Activated naive CD4-positive, alpha-beta T cell treated with anti-CD3 and anti-CD28 coated beads, Interleukin-2, amount 10 ng/mL, durations not matched to agents 7 days and 5 days (primary cell): ENCODE data around the gene SLC10A7.

Experiments used
- CTCF ChIA-PET: fragments of 350-600 bp; sonication (Branson Sonifier 250); formaldehyde crosslinking; loops from one replicate; lab custom pipeline; 2021; ENCODE audit warnings: antibody characterized with exemption; lab: Charles Lee
- DNase-seq: peaks from one replicate; pipeline ENCODE4 v3.0.0-alpha.2; 2020
- H3K27ac Mint-ChIP-seq: one replicate; pipeline ENCODE4 v1.8.0; 2021; ENCODE audit warnings: mild to moderate bottlenecking, moderate library complexity, mixed read lengths
- H3K27me3 Mint-ChIP-seq: one replicate; pipeline ENCODE4 v1.8.0; 2021; ENCODE audit warnings: mild to moderate bottlenecking, mixed read lengths
- H3K36me3 Mint-ChIP-seq: one replicate; pipeline ENCODE4 v1.8.0; 2021; ENCODE audit warnings: mixed read lengths
- H3K4me1 Mint-ChIP-seq: one replicate; pipeline ENCODE4 v1.8.0; 2021; ENCODE audit warnings: mixed read lengths
- H3K4me3 Mint-ChIP-seq: one replicate; pipeline ENCODE4 v1.8.0; 2021; ENCODE audit warnings: mild to moderate bottlenecking, moderate library complexity, mixed read lengths
- H3K9me3 Mint-ChIP-seq: one replicate; pipeline ENCODE4 v1.8.0; 2021; ENCODE audit warnings: mixed read lengths

SLC10A7 gene

DNA sequence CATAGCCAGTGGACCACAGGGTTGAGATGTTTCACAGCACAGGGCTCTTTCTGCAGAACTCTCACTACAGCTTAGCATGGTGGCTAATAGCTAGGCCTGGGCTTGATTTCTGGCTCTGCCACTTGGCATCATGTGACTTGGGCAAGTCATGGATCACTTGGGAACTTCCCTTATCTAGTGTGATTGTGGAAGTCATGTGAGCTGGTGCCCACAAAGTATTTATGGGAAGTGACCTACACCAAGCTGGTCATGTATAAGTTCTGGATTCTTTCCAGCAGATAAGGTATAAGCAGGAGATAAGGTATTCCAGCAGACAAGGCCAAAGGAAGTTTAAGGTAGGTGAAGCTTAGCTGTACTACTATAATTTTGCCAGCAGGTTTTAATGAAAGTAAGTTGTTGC, 246.4 kb downstream of the SLC10A7 start:
- H3K4me3 Mint-ChIP-seq, result no peak overlapping the region
- no peaks in the 10 kb centered on the region for H3K27me3 Mint-ChIP-seq
- no peak for DNase-seq
- H3K36me3 Mint-ChIP-seq, result no peaks in the 10 kb centered on the region
- no peaks in the 10 kb centered on the region for H3K9me3 Mint-ChIP-seq
- no peak overlapping the region for H3K27ac Mint-ChIP-seq
- CTCF ChIA-PET, result interaction anchor here (1.8 kb wide), 1 partner anchor 15 kb away, joined by 5 read pairs; no protein-coding TSS in a partner anchor
- H3K4me1 Mint-ChIP-seq, result no peaks in the 10 kb centered on the region

DNA sequence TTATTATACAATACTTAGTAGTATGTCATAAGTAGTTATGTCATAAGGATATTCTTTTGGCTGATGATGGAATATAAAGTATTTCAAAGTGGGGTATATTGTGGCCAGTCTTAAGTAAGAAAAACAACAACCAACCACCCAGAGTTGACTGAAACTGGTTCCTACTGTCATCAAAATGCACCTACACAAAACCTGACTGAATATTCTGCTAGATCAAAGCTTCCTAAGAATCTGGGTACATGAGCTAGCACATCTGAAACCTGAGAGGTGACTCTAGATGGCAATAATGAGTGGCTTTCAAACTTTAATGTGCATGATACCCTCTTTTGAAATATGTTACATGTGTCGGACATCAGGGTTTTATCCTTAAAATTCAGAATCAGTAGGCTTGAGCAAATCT, 247.0 kb downstream of the SLC10A7 start:
- DNase-seq, result no peak
- Mint-ChIP-seq H3K27ac (no peak overlapping the region), H3K36me3 (no peaks in the 10 kb centered on the region), H3K9me3 (no peaks in the 10 kb centered on the region), H3K27me3 (no peaks in the 10 kb centered on the region), H3K4me1 (no peaks in the 10 kb centered on the region), H3K4me3 (no peak overlapping the region)
- CTCF ChIA-PET, result no interaction called here

DNA sequence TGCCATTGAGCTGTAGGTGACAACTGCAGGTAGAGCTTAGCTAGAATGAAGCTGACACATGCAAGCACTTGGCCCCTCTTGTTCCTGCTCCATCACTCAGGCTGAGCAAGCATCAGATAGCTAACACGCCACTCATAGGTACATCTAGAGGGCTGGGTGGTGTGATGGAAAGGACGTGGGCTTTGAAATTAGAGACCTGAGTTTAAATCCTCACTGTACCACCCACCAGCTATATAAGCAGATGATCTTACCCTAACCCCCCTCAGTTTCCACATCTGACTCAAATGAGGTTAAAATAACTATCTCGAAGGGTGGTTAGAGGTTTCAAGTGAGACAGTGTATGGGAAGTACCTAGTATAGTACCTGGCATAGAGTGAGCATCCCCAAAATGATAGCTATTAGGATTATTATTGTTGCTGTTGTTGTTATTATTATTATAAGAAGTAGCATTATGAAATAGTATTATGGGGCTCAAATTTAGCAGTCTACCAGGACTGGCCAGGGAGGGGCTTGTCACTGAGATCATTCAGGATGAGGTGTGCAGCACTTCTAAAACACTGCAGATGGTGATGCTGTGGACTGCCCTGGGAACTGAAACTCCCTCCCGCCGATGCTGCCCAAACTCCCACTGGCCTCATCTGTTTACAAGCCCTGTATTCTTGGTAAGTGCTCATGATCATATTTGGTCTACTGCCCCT, 248.4 kb downstream of the SLC10A7 start:
- no peaks in the 10 kb centered on the region for H3K4me1 Mint-ChIP-seq
- CTCF ChIA-PET, result interaction anchor here (0.9 to 1.1 kb wide), 2 partner anchors 12 to 824 kb away, joined by 3 read pairs; no protein-coding TSS in a partner anchor
- H3K4me3 Mint-ChIP-seq, result no peak overlapping the region
- no peaks in the 10 kb centered on the region for H3K9me3 Mint-ChIP-seq
- no peak overlapping the region for H3K27ac Mint-ChIP-seq
- H3K36me3 Mint-ChIP-seq, result no peaks in the 10 kb centered on the region
- no peak for DNase-seq
- H3K27me3 Mint-ChIP-seq, result no peaks in the 10 kb centered on the region

DNA sequence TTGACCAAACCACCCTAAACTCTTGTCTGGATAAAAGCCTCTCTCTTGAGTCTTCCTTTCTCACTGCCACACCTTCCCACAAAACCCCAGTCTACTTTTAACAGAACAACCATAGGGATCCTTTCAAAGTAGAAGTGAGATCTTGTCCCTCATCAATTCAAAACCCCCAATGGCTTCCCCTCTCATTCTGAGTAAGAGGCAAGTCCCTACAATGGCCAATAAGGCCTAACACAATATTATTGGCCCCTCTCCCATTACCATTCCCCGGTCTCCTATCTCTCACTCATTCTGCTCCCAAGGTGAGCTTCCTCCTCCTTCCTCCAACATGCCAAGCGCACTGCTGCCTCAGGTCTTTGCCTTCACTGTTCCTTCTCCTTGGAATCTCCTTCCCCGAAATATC, 250.3 kb downstream of the SLC10A7 start:
- no peaks in the 10 kb centered on the region for H3K27me3 Mint-ChIP-seq
- H3K4me1 Mint-ChIP-seq, result no peaks in the 10 kb centered on the region
- no peaks in the 10 kb centered on the region for H3K9me3 Mint-ChIP-seq
- no peaks in the 10 kb centered on the region for H3K36me3 Mint-ChIP-seq
- no peak overlapping the region for H3K4me3 Mint-ChIP-seq
- no peak overlapping the region for H3K27ac Mint-ChIP-seq
- no peak for DNase-seq
- CTCF ChIA-PET, result no interaction called here

DNA sequence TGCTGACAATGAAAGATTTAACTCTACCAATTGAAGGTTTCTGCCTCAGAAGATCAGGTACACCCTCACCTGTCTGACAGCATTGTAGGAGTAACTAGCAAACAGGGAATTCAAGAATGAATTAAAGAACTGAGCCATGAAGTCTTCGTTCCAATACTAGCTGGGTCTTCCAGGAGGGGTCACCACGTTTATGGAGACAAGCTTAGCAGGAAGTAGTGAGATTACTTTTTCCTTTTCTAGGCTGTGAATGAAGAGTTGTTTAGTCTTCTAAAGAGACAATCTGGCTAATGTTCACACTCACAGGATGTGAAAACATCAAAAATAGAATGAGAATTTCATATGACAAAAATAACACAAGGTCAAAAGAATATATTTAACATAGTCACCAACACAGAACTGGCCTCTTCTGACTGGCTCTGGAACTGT, 252.5 kb downstream of the SLC10A7 start:
- Mint-ChIP-seq H3K4me1 (no peaks in the 10 kb centered on the region), H3K36me3 (no peaks in the 10 kb centered on the region), H3K9me3 (no peaks in the 10 kb centered on the region), H3K27me3 (no peaks in the 10 kb centered on the region), H3K4me3 (no peak overlapping the region), H3K27ac (no peak overlapping the region)
- DNase-seq, result no peak
- CTCF ChIA-PET, result no interaction called here

DNA sequence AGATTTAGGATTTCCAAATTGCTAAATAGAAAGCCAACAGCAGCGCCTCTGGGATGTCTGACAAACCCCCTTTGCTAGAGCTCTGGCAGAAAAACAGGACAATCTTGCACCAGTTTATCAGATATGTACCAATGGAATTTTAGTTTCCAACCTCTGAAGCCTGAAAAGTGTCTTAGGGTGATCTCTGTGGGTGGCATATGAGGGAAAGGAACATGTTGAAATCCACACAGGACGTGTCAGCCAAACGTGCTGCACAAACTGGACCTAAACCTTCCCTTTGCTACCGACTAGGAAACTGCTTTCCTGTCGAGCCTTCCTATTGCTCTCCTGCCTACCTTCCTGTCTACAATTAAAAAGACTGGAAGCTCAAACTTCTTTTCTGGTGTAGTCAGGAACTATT, 253.9 kb downstream of the SLC10A7 start:
- no peak overlapping the region for H3K4me3 Mint-ChIP-seq
- no peaks in the 10 kb centered on the region for H3K36me3 Mint-ChIP-seq
- CTCF ChIA-PET, result no interaction called here
- H3K9me3 Mint-ChIP-seq, result no peaks in the 10 kb centered on the region
- no peaks in the 10 kb centered on the region for H3K27me3 Mint-ChIP-seq
- no peak overlapping the region for H3K27ac Mint-ChIP-seq
- DNase-seq, result no peak
- H3K4me1 Mint-ChIP-seq, result no peaks in the 10 kb centered on the region

DNA sequence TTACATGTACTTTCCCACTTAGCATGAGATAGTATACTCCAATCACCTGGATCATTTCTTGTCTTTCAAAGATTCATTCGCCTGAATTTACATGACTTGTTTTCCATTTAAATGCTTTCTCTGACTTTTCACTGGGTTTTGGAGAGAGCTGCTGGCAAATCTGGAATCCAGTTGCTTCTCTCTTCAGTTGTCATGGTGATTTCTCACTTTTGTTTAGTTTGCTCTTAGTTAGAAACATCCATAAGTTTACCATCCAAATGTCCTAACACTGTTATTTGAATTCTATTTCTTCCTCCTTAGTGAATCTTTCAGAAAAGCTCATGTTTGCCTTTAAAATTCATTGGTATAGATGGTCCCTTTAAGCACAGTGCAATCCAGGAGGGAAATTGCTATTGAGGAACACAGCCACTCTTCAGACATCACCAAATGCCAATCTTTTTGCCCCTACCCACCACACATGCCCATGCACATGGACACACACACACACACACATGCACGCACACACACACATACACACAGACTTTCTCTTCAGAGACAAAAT, 255.7 kb downstream of the SLC10A7 start:
- Mint-ChIP-seq H3K27me3 (no peaks in the 10 kb centered on the region), H3K4me3 (no peak overlapping the region), H3K36me3 (no peaks in the 10 kb centered on the region), H3K27ac (no peak overlapping the region), H3K4me1 (no peaks in the 10 kb centered on the region), H3K9me3 (no peaks in the 10 kb centered on the region)
- no peak for DNase-seq
- CTCF ChIA-PET, result no interaction called here

DNA sequence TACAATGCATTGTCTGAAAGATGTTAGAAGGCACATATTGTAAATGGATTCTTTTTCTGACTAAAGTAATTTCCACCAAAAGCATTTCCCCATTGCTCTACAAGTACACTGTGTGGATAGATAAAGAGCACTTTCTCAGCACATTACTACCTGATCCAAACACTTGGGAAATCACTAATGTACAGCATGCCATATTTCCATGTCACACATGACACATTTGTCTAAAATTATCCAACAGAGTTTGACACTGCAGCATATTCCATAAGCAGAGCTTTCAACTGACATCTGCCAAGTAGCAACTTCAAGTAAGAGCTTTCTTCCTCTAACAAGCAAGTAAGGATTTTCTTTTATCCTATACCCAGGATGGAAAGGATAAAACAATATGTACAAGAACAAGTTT, 257.9 kb downstream of the SLC10A7 start:
- no peaks in the 10 kb centered on the region for H3K9me3 Mint-ChIP-seq
- no peak overlapping the region for H3K27ac Mint-ChIP-seq
- no peak overlapping the region for H3K4me3 Mint-ChIP-seq
- no peaks in the 10 kb centered on the region for H3K4me1 Mint-ChIP-seq
- H3K36me3 Mint-ChIP-seq, result no peaks in the 10 kb centered on the region
- CTCF ChIA-PET, result no interaction called here
- no peak for DNase-seq
- H3K27me3 Mint-ChIP-seq, result no peaks in the 10 kb centered on the region

DNA sequence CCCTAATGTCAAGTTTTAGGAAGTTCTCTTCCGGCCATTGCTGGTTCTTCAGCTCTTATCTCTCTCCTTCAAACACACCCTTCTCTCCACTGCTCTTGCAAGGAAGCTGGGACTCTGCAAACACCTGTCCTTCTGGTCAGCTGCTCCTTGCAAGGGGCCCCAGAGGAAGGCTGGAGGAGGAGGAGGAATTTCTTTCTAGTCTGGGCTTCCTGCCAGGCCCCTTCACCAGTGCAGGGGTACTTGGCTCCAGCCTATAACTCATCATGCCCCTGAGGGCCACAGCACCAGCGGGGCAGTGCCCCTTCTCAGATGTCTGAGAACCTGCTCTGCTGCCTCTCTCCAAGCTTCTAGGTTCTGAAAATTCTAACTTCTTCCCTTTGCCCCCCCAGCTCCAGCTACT, 260.7 kb downstream of the SLC10A7 start:
- H3K4me1 Mint-ChIP-seq, result no peaks in the 10 kb centered on the region
- no peak overlapping the region for H3K27ac Mint-ChIP-seq
- no peaks in the 10 kb centered on the region for H3K27me3 Mint-ChIP-seq
- H3K4me3 Mint-ChIP-seq, result no peak overlapping the region
- CTCF ChIA-PET, result interaction anchor here (0.8 to 1.6 kb wide), 3 partner anchors 8 to 15 kb away, joined by 3 to 5 read pairs (median 3); no protein-coding TSS in a partner anchor
- DNase-seq, result no peak
- H3K36me3 Mint-ChIP-seq, result no peaks in the 10 kb centered on the region
- no peaks in the 10 kb centered on the region for H3K9me3 Mint-ChIP-seq

DNA sequence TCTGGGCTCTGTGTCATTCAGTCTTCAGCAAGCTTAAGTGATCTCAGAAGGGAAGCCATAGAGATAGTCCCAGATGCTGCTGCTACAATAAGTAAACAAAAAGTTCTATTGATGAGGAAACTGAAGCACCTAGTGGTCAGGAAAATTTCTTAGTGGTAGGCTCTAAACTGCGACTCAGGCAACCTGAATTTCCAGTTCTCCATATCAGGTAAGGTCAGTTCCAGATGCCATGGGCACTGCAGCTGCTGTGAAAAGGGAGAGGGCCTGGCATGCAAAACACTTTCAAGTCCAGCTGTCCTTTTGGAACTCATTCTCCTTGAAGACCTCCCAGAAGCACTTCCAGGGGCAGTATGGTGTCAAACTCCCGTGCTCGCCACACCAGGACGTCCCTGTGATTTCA, 261.2 kb downstream of the SLC10A7 start:
- Mint-ChIP-seq H3K27me3 (no peaks in the 10 kb centered on the region), H3K27ac (no peak overlapping the region)
- CTCF ChIA-PET, result interaction anchor here (1.6 kb wide), 1 partner anchor 16 kb away, joined by 5 read pairs; no protein-coding TSS in a partner anchor

DNA sequence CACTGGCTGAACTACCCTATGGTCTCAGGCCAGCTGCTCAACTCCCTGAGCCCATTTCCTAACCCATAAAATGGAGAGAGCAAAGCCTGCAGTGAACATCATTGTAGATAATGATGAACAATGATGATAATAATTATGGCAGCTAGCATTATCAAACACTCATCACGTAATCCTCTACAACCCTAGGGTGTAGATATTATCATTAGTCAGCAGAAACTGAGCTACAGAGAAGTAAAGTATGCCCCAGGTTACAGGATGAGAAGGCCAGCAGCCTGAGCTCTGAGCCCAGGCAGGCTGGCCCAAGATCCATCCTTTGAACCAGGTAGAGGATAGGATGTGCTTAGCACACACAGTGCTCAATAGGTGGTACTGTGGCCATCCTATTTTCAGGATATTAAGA, 264.2 kb downstream of the SLC10A7 start:
- H3K36me3 Mint-ChIP-seq, result no peaks in the 10 kb centered on the region

More for the DNA sequence above, 261.2 kb downstream of the SLC10A7 start:
- Mint-ChIP-seq H3K9me3 (no peaks in the 10 kb centered on the region), H3K4me1 (no peaks in the 10 kb centered on the region), H3K4me3 (no peak overlapping the region), H3K36me3 (no peaks in the 10 kb centered on the region)
- no peak for DNase-seq

DNA sequence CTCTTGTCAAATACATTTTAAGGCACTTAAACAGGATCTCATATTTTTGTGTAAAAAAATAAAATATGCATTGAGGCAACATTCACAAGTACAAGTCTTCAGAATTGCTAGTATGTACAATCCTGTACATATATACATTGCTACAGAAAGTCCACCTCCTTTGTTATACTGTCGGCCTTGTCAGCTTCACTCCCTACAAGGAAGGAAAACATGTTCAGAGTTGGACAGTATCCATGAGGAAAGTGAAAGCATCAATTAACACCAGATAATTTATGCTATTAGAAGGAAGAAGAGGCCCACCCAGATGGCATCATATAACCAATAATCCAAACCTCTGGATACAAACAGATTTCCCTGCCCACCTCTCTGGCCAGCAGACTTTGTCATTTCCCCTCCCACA, 265.4 kb downstream of the SLC10A7 start:
- CTCF ChIA-PET, result no interaction called here
- Mint-ChIP-seq H3K4me3 (no peak overlapping the region), H3K27me3 (no peaks in the 10 kb centered on the region), H3K27ac (no peak overlapping the region), H3K9me3 (no peaks in the 10 kb centered on the region), H3K4me1 (no peaks in the 10 kb centered on the region), H3K36me3 (no peaks in the 10 kb centered on the region)
- no peak for DNase-seq

More for the DNA sequence above, 264.2 kb downstream of the SLC10A7 start:
- Mint-ChIP-seq H3K4me1 (no peaks in the 10 kb centered on the region), H3K27ac (no peak overlapping the region), H3K9me3 (no peaks in the 10 kb centered on the region), H3K27me3 (no peaks in the 10 kb centered on the region), H3K4me3 (no peak overlapping the region)
- CTCF ChIA-PET, result no interaction called here
- DNase-seq, result no peak

DNA sequence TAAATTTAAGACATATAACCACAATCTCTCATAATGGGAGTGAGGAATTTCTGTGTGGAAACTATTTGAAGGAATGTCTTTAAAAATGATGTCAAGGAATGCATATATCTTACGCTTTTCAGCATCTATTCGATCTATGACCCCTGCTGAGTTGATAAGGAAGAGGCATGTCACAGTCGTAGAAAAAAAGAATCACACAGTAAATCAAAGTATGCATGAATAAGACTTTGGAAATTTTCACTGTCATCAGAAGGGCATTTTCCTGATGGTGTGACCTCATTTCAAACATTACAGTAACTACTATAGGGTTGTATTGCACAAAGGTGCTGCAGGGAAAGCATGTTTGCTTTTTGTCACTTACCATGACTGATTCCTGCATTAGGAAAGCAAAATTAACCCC, 265.9 kb downstream of the SLC10A7 start:
- no peak overlapping the region for H3K4me3 Mint-ChIP-seq
- no peak for DNase-seq
- no peaks in the 10 kb centered on the region for H3K4me1 Mint-ChIP-seq
- H3K36me3 Mint-ChIP-seq, result no peaks in the 10 kb centered on the region
- no peak overlapping the region for H3K27ac Mint-ChIP-seq
- CTCF ChIA-PET, result no interaction called here
- H3K27me3 Mint-ChIP-seq, result no peaks in the 10 kb centered on the region
- H3K9me3 Mint-ChIP-seq, result no peaks in the 10 kb centered on the region

DNA sequence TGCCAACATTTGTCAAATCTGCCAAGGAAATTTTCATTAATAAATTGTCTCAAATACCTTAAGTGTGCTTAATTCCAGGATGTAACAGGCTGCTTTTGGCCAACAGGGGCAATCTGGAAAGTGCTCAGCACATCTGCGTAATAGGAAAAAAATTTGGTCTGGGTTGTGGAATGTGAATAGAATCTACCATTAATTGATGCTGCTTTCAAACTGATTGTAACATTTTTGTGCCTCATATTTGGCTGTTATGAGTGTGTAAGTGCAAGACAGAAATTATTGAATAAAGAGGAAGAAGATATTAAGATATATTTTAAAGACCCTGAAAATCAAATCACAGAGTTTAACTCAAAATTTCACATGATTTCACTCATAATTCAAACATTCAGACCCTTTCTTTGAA, 266.3 kb downstream of the SLC10A7 start:
- no peak overlapping the region for H3K27ac Mint-ChIP-seq
- no peaks in the 10 kb centered on the region for H3K9me3 Mint-ChIP-seq
- CTCF ChIA-PET, result no interaction called here
- no peaks in the 10 kb centered on the region for H3K4me1 Mint-ChIP-seq
- no peaks in the 10 kb centered on the region for H3K36me3 Mint-ChIP-seq
- H3K4me3 Mint-ChIP-seq, result no peak overlapping the region
- DNase-seq, result no peak
- H3K27me3 Mint-ChIP-seq, result no peaks in the 10 kb centered on the region

DNA sequence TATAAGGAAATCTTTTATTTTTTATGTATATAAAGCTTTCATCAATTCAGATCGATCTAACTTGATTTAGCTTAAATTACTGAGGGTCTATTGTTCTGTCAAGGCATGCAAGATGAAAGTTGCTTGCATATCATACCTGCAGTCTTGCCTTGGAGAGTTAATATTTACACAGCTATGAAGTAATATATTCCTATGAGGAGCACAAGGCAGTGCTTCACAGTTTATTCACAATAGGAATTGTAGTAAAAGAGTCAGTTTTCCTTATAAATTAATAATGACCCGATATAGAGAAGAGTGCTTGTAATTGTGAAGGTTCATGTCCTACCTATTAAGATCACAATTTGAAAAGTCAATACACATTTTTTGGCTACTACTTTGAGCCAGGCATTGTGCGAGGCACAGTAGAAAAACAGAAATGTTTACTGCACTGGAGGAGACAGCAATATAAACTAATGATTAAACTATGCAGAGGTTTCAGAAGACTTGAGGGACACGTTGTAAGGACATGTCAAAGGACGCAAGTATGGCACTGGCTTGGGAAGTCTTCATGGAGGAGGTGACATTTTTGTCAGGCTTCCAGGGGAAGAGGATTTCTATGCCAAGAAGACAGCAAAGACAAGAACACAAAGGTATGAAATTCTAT, 268.6 kb downstream of the SLC10A7 start:
- Mint-ChIP-seq H3K27me3 (no peaks in the 10 kb centered on the region), H3K9me3 (no peaks in the 10 kb centered on the region), H3K4me1 (no peaks in the 10 kb centered on the region), H3K27ac (no peak overlapping the region), H3K36me3 (no peaks in the 10 kb centered on the region), H3K4me3 (no peak overlapping the region)
- DNase-seq, result no peak
- CTCF ChIA-PET, result interaction anchor here (0.5 to 1.5 kb wide), 2 partner anchors 9 to 244 kb away, joined by 3 read pairs; no protein-coding TSS in a partner anchor
